Endothelial cell of umbilical vein (primary cell): ENCODE data around the gene KIF26B. TPM values are rescaled to one million over a fixed set of nuclear protein-coding genes. Genes with fewer than 3 reads are reported as not detected.

Experiments
- BruUV-seq: library from RNA; stranded (reverse); fragments of 400-500 nt; replicated peaks from 2 replicates; lab custom pipeline; 2021; lab: Mats Ljungman, UMichigan
- CTCF ChIA-PET: fragments of 300-600, 350-600 bp; sonication (Branson Sonifier 250); formaldehyde crosslinking; loops from one replicate; lab custom pipeline; 2021; ENCODE audit warnings: antibody characterized with exemption, inconsistent platforms; lab: Charles Lee
- POLR2A ChIA-PET: fragments of 300-600, 350-600 bp; sonication (Branson Sonifier 250); formaldehyde crosslinking; loops from one replicate; lab custom pipeline; 2021; ENCODE audit warnings: antibody characterized with exemption, inconsistent platforms; lab: Charles Lee
- DNase-seq: peaks from one replicate; pipeline ENCODE4 v3.0.0-alpha.2; 2011; ENCODE audit warnings: low read depth, low spot score
- FAIRE-seq: peaks from 2 replicates; lab custom pipeline; 2011; peaks lifted over from hg19 to GRCh38; lab: Jason Lieb, UNC
- H2AFZ ChIP-seq: 2 replicates; pipeline ENCODE4 v1.6.0; 2012; ENCODE audit warnings: low read depth, low read length, control low read depth, inconsistent platforms
- H3K27ac ChIP-seq: 2 replicates; pipeline ENCODE4 v1.5.1; 2011; ENCODE audit warnings: low read depth, mild to moderate bottlenecking, control low read depth, low read length, moderate library complexity; ENCODE audit not compliant: insufficient read depth
- H3K27me3 ChIP-seq, 2 experiments: 2 replicates each; pipeline versions ENCODE4 v1.6.0 to v1.6.1; 2011; ENCODE audit warnings: low read length in 2 of 2, mixed read lengths in 1 of 2; ENCODE audit not compliant: control insufficient read depth in 2 of 2, insufficient read depth in 2 of 2
- H3K36me3 ChIP-seq, 2 experiments: 2 replicates in 1 of 2; 3 replicates in 1 of 2; pipeline ENCODE4 v1.5.1; 2011; ENCODE audit warnings: low read length in 2 of 2, mild to moderate bottlenecking in 1 of 2, moderate library complexity in 1 of 2; ENCODE audit not compliant: control insufficient read depth in 2 of 2, insufficient read depth in 2 of 2; ENCODE audit errors: extremely low read depth in 1 of 2
- H3K4me1 ChIP-seq: 3 replicates; pipeline ENCODE4 v1.5.1; 2011; ENCODE audit warnings: mild to moderate bottlenecking, low read length; ENCODE audit not compliant: control insufficient read depth, insufficient read depth; ENCODE audit errors: extremely low read depth
- H3K4me2 ChIP-seq: 2 replicates; pipeline ENCODE4 v1.6.1; 2011; ENCODE audit warnings: low read length, control low read depth, mixed read lengths; ENCODE audit not compliant: insufficient read depth
- H3K4me3 ChIP-seq, 3 experiments: fragments of 200-600 bp in 1 of 3; sonication (generic), shearing (Covaris generic) in 1 of 3; replicated peaks in 1 of 3; 2 replicates each; pipeline ENCODE4 v1.5.1; 2011 to 2016; ENCODE audit warnings: control low read depth in 3 of 3, low read length in 3 of 3, mild to moderate bottlenecking in 2 of 3, inconsistent platforms in 1 of 3, low read depth in 1 of 3, moderate library complexity in 1 of 3; ENCODE audit not compliant: insufficient read depth in 1 of 3
- H3K79me2 ChIP-seq: 2 replicates; pipeline ENCODE4 v1.6.0; 2012; ENCODE audit warnings: low read length, inconsistent platforms; ENCODE audit not compliant: control insufficient read depth, insufficient read depth
- H3K9ac ChIP-seq: replicated peaks from 2 replicates; pipeline ENCODE3; 2011; ENCODE audit warnings: low read length, control low read depth; ENCODE audit not compliant: insufficient read depth; ENCODE audit errors: extremely low read depth
- H3K9me1 ChIP-seq: replicated peaks from 3 replicates; pipeline ENCODE4 v1.6.0; 2011; ENCODE audit warnings: mild to moderate bottlenecking, low read length; ENCODE audit not compliant: control insufficient read depth, insufficient read depth; ENCODE audit errors: extremely low read depth
- H3K9me3 ChIP-seq: replicated peaks from 2 replicates; pipeline ENCODE4 v1.5.1; 2012; ENCODE audit warnings: low read length, inconsistent platforms; ENCODE audit not compliant: control insufficient read depth, insufficient read depth
- H4K20me1 ChIP-seq: replicated peaks from 2 replicates; pipeline ENCODE3; 2011; ENCODE audit warnings: mild to moderate bottlenecking, low read length; ENCODE audit not compliant: control insufficient read depth, insufficient read depth; ENCODE audit errors: extremely low read depth
- FOS ChIP-seq: IDR thresholded peaks from 2 replicates; pipeline ENCODE4 v1.6.1; 2011; ENCODE audit warnings: mild to moderate bottlenecking, low read length, moderate library complexity, borderline replicate concordance; ENCODE audit not compliant: insufficient read depth
- GATA2 ChIP-seq: IDR thresholded peaks from 2 replicates; pipeline ENCODE4 v1.7.0; 2011; ENCODE audit warnings: low read depth, mild to moderate bottlenecking, moderate library complexity, mixed read lengths, low read length; ENCODE audit not compliant: insufficient read length, insufficient read depth
- JUN ChIP-seq: IDR thresholded peaks from 2 replicates; pipeline ENCODE4 v1.6.1; 2011; ENCODE audit warnings: borderline replicate concordance, low read depth; ENCODE audit not compliant: insufficient read length, insufficient read depth
- POLR2A ChIP-seq: IDR thresholded peaks from 2 replicates; pipeline ENCODE4 v1.6.1; 2012; ENCODE audit warnings: low read depth, mild to moderate bottlenecking, control low read depth, low read length
- POLR2AphosphoS5 ChIP-seq: IDR thresholded peaks from 2 replicates; pipeline ENCODE4 v1.6.1; 2012; ENCODE audit warnings: low read depth, mild to moderate bottlenecking, control low read depth, low read length, moderate library complexity; ENCODE audit not compliant: insufficient read depth
- dilution Hi-C: fragments of 300-500 bp; cut with MboI; formaldehyde crosslinking; loops from one replicate; pipeline ENCODE4 v1.15.0; 2019; ENCODE audit warnings: low sequenced_read_pairs; ENCODE audit not compliant: extremely low pct_ligation_motif_present
- intact Hi-C: fragments of 100-400 bp; cut with micrococcal nuclease; formaldehyde crosslinking; loops from one replicate; pipeline ENCODE4 v1.10.0; 2022
- polyA plus RNA-seq, 4 experiments: library from polyadenylated mRNA; depleted of rRNA in 3 of 4; stranded (reverse) in 3 of 4; unstranded in 1 of 4; fragments of >200 nt; gene quantifications; 2 replicates each; pipeline versions ENCODE4 v1.2.1 to v1.2.3, GENCODE V29; 2011 to 2012; ENCODE audit warnings: missing spikeins in 1 of 4
- total RNA-seq: library from RNA; stranded (reverse); gene quantifications from 2 replicates; pipeline ENCODE4 v1.2.3, GENCODE V29; 2021
- TF ChIP-seq, protein P1 (sequence below), 2 donors: IDR thresholded peaks; 1 replicate in 1 of 2; 2 replicates in 1 of 2; pipeline ENCODE4 v1.5.1; 2011; ENCODE audit warnings: low read length in 2 of 2, mild to moderate bottlenecking in 2 of 2, moderate library complexity in 2 of 2, control low read depth in 1 of 2, inconsistent platforms in 1 of 2, low read depth in 1 of 2; ENCODE audit not compliant: insufficient read depth in 1 of 2; ENCODE audit errors: extremely low read depth in 1 of 2
- TF ChIP-seq, protein P2 (sequence below): IDR thresholded peaks from 2 replicates; pipeline ENCODE4 v1.6.1; 2011; ENCODE audit not compliant: insufficient read depth, insufficient read length

Gene KIF26B
- total and polyA plus RNA-seq, 2 donors (not counting 3 experiments of a cell fraction or from before 2014, with no cell fraction given), result 0.04 to 0.49 TPM

DNA sequence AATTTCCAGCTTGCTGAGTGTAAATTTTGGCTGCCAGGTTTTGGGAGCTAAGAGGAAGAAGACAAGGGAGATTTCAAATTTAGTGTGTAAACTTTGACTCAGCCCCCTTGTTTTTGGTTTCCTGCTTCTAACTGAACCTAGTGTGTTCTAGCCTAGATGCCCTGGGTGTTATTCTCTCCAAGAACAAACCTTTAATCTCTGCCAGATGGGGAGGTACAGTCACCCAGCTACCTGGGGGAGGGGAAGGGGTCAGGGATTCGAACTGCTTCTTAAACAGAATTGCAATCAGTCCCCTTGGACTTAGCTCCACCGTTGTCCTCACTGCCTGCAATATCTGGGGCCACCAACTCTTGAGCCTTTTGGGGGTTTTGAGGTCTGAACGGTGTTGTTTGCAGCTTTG is 238.9 kb downstream of the KIF26B start:
- FAIRE-seq, result no peak
- BruUV-seq, result no TSS peak

More for the DNA sequence above, 238.9 kb downstream of the KIF26B start:
- Histone ChIP-seq H3K4me3 (no peak overlapping the region), H3K27ac (no peak overlapping the region), H2AFZ (no peak overlapping the region), H3K79me2 (no peaks in the 10 kb centered on the region), H3K9me1 (no peaks in the 10 kb centered on the region), H3K9ac (no peak overlapping the region), H3K4me1 (no peaks in the 10 kb centered on the region), H3K36me3 (no peaks in the 10 kb centered on the region), H3K27me3 (no peaks in the 10 kb centered on the region), H3K9me3 (no peaks in the 10 kb centered on the region), H3K4me2 (no peak overlapping the region), H4K20me1 (no peaks in the 10 kb centered on the region)
- CTCF ChIA-PET, result no interaction called here
- intact Hi-C loops, result no loop called here
- DNase-seq, result no peak
- dilution Hi-C loops, result no loop called here
- TF ChIP-seq, protein P1, sequence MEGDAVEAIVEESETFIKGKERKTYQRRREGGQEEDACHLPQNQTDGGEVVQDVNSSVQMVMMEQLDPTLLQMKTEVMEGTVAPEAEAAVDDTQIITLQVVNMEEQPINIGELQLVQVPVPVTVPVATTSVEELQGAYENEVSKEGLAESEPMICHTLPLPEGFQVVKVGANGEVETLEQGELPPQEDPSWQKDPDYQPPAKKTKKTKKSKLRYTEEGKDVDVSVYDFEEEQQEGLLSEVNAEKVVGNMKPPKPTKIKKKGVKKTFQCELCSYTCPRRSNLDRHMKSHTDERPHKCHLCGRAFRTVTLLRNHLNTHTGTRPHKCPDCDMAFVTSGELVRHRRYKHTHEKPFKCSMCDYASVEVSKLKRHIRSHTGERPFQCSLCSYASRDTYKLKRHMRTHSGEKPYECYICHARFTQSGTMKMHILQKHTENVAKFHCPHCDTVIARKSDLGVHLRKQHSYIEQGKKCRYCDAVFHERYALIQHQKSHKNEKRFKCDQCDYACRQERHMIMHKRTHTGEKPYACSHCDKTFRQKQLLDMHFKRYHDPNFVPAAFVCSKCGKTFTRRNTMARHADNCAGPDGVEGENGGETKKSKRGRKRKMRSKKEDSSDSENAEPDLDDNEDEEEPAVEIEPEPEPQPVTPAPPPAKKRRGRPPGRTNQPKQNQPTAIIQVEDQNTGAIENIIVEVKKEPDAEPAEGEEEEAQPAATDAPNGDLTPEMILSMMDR (IDR thresholded peaks at IDR 0.05; ENCODE audit: extremely low read depth in 1 of 2, insufficient read depth in 1 of 2, low read depth in 1 of 2, low read length in 2 of 2), result no peak
- TF ChIP-seq POLR2A, result no peak
- TF ChIP-seq, protein P2, sequence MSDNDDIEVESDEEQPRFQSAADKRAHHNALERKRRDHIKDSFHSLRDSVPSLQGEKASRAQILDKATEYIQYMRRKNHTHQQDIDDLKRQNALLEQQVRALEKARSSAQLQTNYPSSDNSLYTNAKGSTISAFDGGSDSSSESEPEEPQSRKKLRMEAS, result no peak
- TF ChIP-seq GATA2, result no peak
- no peak for TF ChIP-seq JUN
- TF ChIP-seq FOS, result no peak
- TF ChIP-seq POLR2AphosphoS5, result no peak
- POLR2A ChIA-PET, result no interaction called here
